HG03521 (cell line): Measurements from ENCODE around the gene CDK17.
"Not testable (repeated sequence)": the region's sequence is repeated elsewhere in the genome, so short reads cannot be mapped to it uniquely, and the experiment has no call there.

Experiments used
- ATAC-seq: cut with Tn5 transposase; IDR thresholded peaks from one replicate; pipeline ENCODE4 v1.9.1; 2021; ENCODE audit warnings: mild to moderate bottlenecking, moderate library complexity; ENCODE audit not compliant: unreplicated experiment

The CDK17 gene

GRCh38 chr12:96323906-96324305 is 76.3 kb downstream of the CDK17 start:
- no peak for ATAC-seq

GRCh38 chr12:96322720-96323119 is 77.5 kb downstream of the CDK17 start:
- ATAC-seq: no peak

GRCh38 chr12:96321941-96322340 is 78.3 kb downstream of the CDK17 start:
- ATAC-seq: no peak

GRCh38 chr12:96317801-96318200 is 82.4 kb downstream of the CDK17 start:
- ATAC-seq: not testable (repeated sequence)

GRCh38 chr12:96315741-96316481 is 84.3 kb downstream of the CDK17 start:
- ATAC-seq: not testable (repeated sequence)

GRCh38 chr12:96314723-96315122 is 85.5 kb downstream of the CDK17 start:
- ATAC-seq: no peak

GRCh38 chr12:96313606-96314005 is 86.6 kb downstream of the CDK17 start:
- ATAC-seq: no peak

GRCh38 chr12:96311191-96311590 is 89.0 kb downstream of the CDK17 start:
- ATAC-seq: no peak

- ATAC-seq: no peak
Measured at GRCh38 chr12:96310067-96310466, 90.2 kb downstream of the CDK17 start.

- no peak for ATAC-seq
Measured at GRCh38 chr12:96308881-96309280, 91.4 kb downstream of the CDK17 start.

- ATAC-seq: no peak
Measured at GRCh38 chr12:96305665-96306064, 94.6 kb downstream of the CDK17 start.

- ATAC-seq: no peak
Measured at GRCh38 chr12:96303653-96304052, 96.6 kb downstream of the CDK17 start.

GRCh38 chr12:96302687-96303310 is 97.4 kb downstream of the CDK17 start:
- ATAC-seq: no peak

GRCh38 chr12:96301732-96302131 is 98.5 kb downstream of the CDK17 start:
- no peak for ATAC-seq

GRCh38 chr12:96300064-96300463 is 100.2 kb downstream of the CDK17 start:
- ATAC-seq: no peak

GRCh38 chr12:96297504-96297903 is 102.7 kb downstream of the CDK17 start:
- ATAC-seq: no peak

- no peak for ATAC-seq
Measured at GRCh38 chr12:96295532-96296160, 104.6 kb downstream of the CDK17 start.

GRCh38 chr12:96294831-96295230 is 105.4 kb downstream of the CDK17 start:
- ATAC-seq: no peak

GRCh38 chr12:96293093-96293492 is 107.1 kb downstream of the CDK17 start:
- ATAC-seq: no peak

- no peak for ATAC-seq
Measured at GRCh38 chr12:96289067-96289466, 111.2 kb downstream of the CDK17 start.

GRCh38 chr12:96285158-96285557 is 115.1 kb downstream of the CDK17 start:
- ATAC-seq: no peak

- peak; percentile 41 for ATAC-seq
Measured at GRCh38 chr12:96274331-96274730, 125.9 kb downstream of the CDK17 start.
